Endothelial cell of umbilical vein (primary cell): Measurements from ENCODE around the gene CTLA4. TPM values are rescaled to one million over a fixed set of nuclear protein-coding genes. Genes with fewer than 3 reads are reported as not detected.

Experiments
- BruUV-seq: library from RNA; stranded (reverse); fragments of 400-500 nt; replicated peaks from 2 replicates; lab custom pipeline; 2021; lab: Mats Ljungman, UMichigan
- CTCF ChIA-PET: fragments of 300-600, 350-600 bp; sonication (Branson Sonifier 250); formaldehyde crosslinking; loops from one replicate; lab custom pipeline; 2021; ENCODE audit warnings: antibody characterized with exemption, inconsistent platforms; lab: Charles Lee
- POLR2A ChIA-PET: fragments of 300-600, 350-600 bp; sonication (Branson Sonifier 250); formaldehyde crosslinking; loops from one replicate; lab custom pipeline; 2021; ENCODE audit warnings: antibody characterized with exemption, inconsistent platforms; lab: Charles Lee
- DNase-seq: peaks from one replicate; pipeline ENCODE4 v3.0.0-alpha.2; 2011; ENCODE audit warnings: low read depth, low spot score
- FAIRE-seq: peaks from 2 replicates; lab custom pipeline; 2011; peaks lifted over from hg19 to GRCh38; lab: Jason Lieb, UNC
- H2AFZ ChIP-seq: 2 replicates; pipeline ENCODE4 v1.6.0; 2012; ENCODE audit warnings: low read depth, low read length, control low read depth, inconsistent platforms
- H3K27ac ChIP-seq: 2 replicates; pipeline ENCODE4 v1.5.1; 2011; ENCODE audit warnings: low read depth, mild to moderate bottlenecking, control low read depth, low read length, moderate library complexity; ENCODE audit not compliant: insufficient read depth
- H3K27me3 ChIP-seq, 2 experiments: 2 replicates each; pipeline versions ENCODE4 v1.6.0 to v1.6.1; 2011; ENCODE audit warnings: low read length in 2 of 2, mixed read lengths in 1 of 2; ENCODE audit not compliant: control insufficient read depth in 2 of 2, insufficient read depth in 2 of 2
- H3K36me3 ChIP-seq, 2 experiments: 2 replicates in 1 of 2; 3 replicates in 1 of 2; pipeline ENCODE4 v1.5.1; 2011; ENCODE audit warnings: low read length in 2 of 2, mild to moderate bottlenecking in 1 of 2, moderate library complexity in 1 of 2; ENCODE audit not compliant: control insufficient read depth in 2 of 2, insufficient read depth in 2 of 2; ENCODE audit errors: extremely low read depth in 1 of 2
- H3K4me1 ChIP-seq: 3 replicates; pipeline ENCODE4 v1.5.1; 2011; ENCODE audit warnings: mild to moderate bottlenecking, low read length; ENCODE audit not compliant: control insufficient read depth, insufficient read depth; ENCODE audit errors: extremely low read depth
- H3K4me2 ChIP-seq: 2 replicates; pipeline ENCODE4 v1.6.1; 2011; ENCODE audit warnings: low read length, control low read depth, mixed read lengths; ENCODE audit not compliant: insufficient read depth
- H3K4me3 ChIP-seq, 3 experiments: fragments of 200-600 bp in 1 of 3; sonication (generic), shearing (Covaris generic) in 1 of 3; replicated peaks in 1 of 3; 2 replicates each; pipeline ENCODE4 v1.5.1; 2011 to 2016; ENCODE audit warnings: control low read depth in 3 of 3, low read length in 3 of 3, mild to moderate bottlenecking in 2 of 3, inconsistent platforms in 1 of 3, low read depth in 1 of 3, moderate library complexity in 1 of 3; ENCODE audit not compliant: insufficient read depth in 1 of 3
- H3K79me2 ChIP-seq: 2 replicates; pipeline ENCODE4 v1.6.0; 2012; ENCODE audit warnings: low read length, inconsistent platforms; ENCODE audit not compliant: control insufficient read depth, insufficient read depth
- H3K9ac ChIP-seq: replicated peaks from 2 replicates; pipeline ENCODE3; 2011; ENCODE audit warnings: low read length, control low read depth; ENCODE audit not compliant: insufficient read depth; ENCODE audit errors: extremely low read depth
- H3K9me1 ChIP-seq: replicated peaks from 3 replicates; pipeline ENCODE4 v1.6.0; 2011; ENCODE audit warnings: mild to moderate bottlenecking, low read length; ENCODE audit not compliant: control insufficient read depth, insufficient read depth; ENCODE audit errors: extremely low read depth
- H3K9me3 ChIP-seq: replicated peaks from 2 replicates; pipeline ENCODE4 v1.5.1; 2012; ENCODE audit warnings: low read length, inconsistent platforms; ENCODE audit not compliant: control insufficient read depth, insufficient read depth
- H4K20me1 ChIP-seq: replicated peaks from 2 replicates; pipeline ENCODE3; 2011; ENCODE audit warnings: mild to moderate bottlenecking, low read length; ENCODE audit not compliant: control insufficient read depth, insufficient read depth; ENCODE audit errors: extremely low read depth
- CTCF ChIP-seq, 2 donors: IDR thresholded peaks; 1 replicate in 1 of 2; 2 replicates in 1 of 2; pipeline ENCODE4 v1.5.1; 2011; ENCODE audit warnings: low read length in 2 of 2, mild to moderate bottlenecking in 2 of 2, moderate library complexity in 2 of 2, control low read depth in 1 of 2, inconsistent platforms in 1 of 2, low read depth in 1 of 2; ENCODE audit not compliant: insufficient read depth in 1 of 2; ENCODE audit errors: extremely low read depth in 1 of 2
- EZH2 ChIP-seq: IDR thresholded peaks from 2 replicates; pipeline ENCODE4 v1.6.1; 2012; ENCODE audit warnings: borderline replicate concordance, low read depth, mild to moderate bottlenecking, moderate library complexity, low read length, inconsistent platforms; ENCODE audit not compliant: severe bottlenecking
- FOS ChIP-seq: IDR thresholded peaks from 2 replicates; pipeline ENCODE4 v1.6.1; 2011; ENCODE audit warnings: mild to moderate bottlenecking, low read length, moderate library complexity, borderline replicate concordance; ENCODE audit not compliant: insufficient read depth
- GATA2 ChIP-seq: IDR thresholded peaks from 2 replicates; pipeline ENCODE4 v1.7.0; 2011; ENCODE audit warnings: low read depth, mild to moderate bottlenecking, moderate library complexity, mixed read lengths, low read length; ENCODE audit not compliant: insufficient read length, insufficient read depth
- JUN ChIP-seq: IDR thresholded peaks from 2 replicates; pipeline ENCODE4 v1.6.1; 2011; ENCODE audit warnings: borderline replicate concordance, low read depth; ENCODE audit not compliant: insufficient read length, insufficient read depth
- MAX ChIP-seq: IDR thresholded peaks from 2 replicates; pipeline ENCODE4 v1.6.1; 2011; ENCODE audit not compliant: insufficient read depth, insufficient read length
- MYC ChIP-seq: IDR thresholded peaks from one replicate; pipeline ENCODE4 v1.6.1; 2011; ENCODE audit warnings: mild to moderate bottlenecking, low read depth, low read length
- POLR2A ChIP-seq: IDR thresholded peaks from 2 replicates; pipeline ENCODE4 v1.6.1; 2012; ENCODE audit warnings: low read depth, mild to moderate bottlenecking, control low read depth, low read length
- POLR2AphosphoS5 ChIP-seq: IDR thresholded peaks from 2 replicates; pipeline ENCODE4 v1.6.1; 2012; ENCODE audit warnings: low read depth, mild to moderate bottlenecking, control low read depth, low read length, moderate library complexity; ENCODE audit not compliant: insufficient read depth
- dilution Hi-C: fragments of 300-500 bp; cut with MboI; formaldehyde crosslinking; loops from one replicate; pipeline ENCODE4 v1.15.0; 2019; ENCODE audit warnings: low sequenced_read_pairs; ENCODE audit not compliant: extremely low pct_ligation_motif_present
- intact Hi-C: fragments of 100-400 bp; cut with micrococcal nuclease; formaldehyde crosslinking; loops from one replicate; pipeline ENCODE4 v1.10.0; 2022
- polyA plus RNA-seq, 4 experiments: library from polyadenylated mRNA; depleted of rRNA in 3 of 4; stranded (reverse) in 3 of 4; unstranded in 1 of 4; fragments of >200 nt; gene quantifications; 2 replicates each; pipeline versions ENCODE4 v1.2.1 to v1.2.3, GENCODE V29; 2011 to 2012; ENCODE audit warnings: missing spikeins in 1 of 4
- total RNA-seq: library from RNA; stranded (reverse); gene quantifications from 2 replicates; pipeline ENCODE4 v1.2.3, GENCODE V29; 2021

Gene CTLA4
- total and polyA plus RNA-seq, 2 donors (not counting 3 experiments of a cell fraction or from before 2014, with no cell fraction given): not detected

GRCh38 chr2:203886661-203887151 lies 19.1 kb downstream of the CTLA4 start:
- Histone ChIP-seq H3K27me3 (peaks cover 9 to 12% of the 10 kb centered on the region in 2 experiments), H4K20me1 (no peaks in the 10 kb centered on the region), H3K4me1 (no peaks in the 10 kb centered on the region), H3K79me2 (no peaks in the 10 kb centered on the region), H3K9ac (no peak overlapping the region), H3K27ac (no peak overlapping the region), H3K9me1 (no peaks in the 10 kb centered on the region), H3K9me3 (no peaks in the 10 kb centered on the region), H3K36me3 (no peaks in the 10 kb centered on the region), H3K4me3 (no peak overlapping the region), H3K4me2 (no peak overlapping the region), H2AFZ (no peak overlapping the region)
- BruUV-seq: no TSS peak
- ChIA-PET CTCF (interaction anchor here (1.3 to 2.2 kb wide), 2 partner anchors 10 to 23 kb away, joined by 3 to 5 read pairs; no protein-coding TSS in a partner anchor), POLR2A (no interaction called here)
- DNase-seq (no peak), FAIRE-seq (no peak)
- no peak for TF ChIP-seq MAX
- no peak for TF ChIP-seq FOS
- TF ChIP-seq POLR2A: no peak
- no peak for TF ChIP-seq MYC
- TF ChIP-seq JUN: no peak
- no peak for TF ChIP-seq GATA2
- TF ChIP-seq EZH2: no peak
- no peak for TF ChIP-seq CTCF (IDR thresholded peaks at IDR 0.05; ENCODE audit: extremely low read depth in 1 of 2, insufficient read depth in 1 of 2, low read depth in 1 of 2, low read length in 2 of 2)
- TF ChIP-seq POLR2AphosphoS5: no peak
- dilution Hi-C loops (no loop called here), intact Hi-C loops (no loop called here)
